Hepatocyte (in vitro differentiated cells): ENCODE results near the gene HARS2. TPM values are rescaled to one million over a fixed set of nuclear protein-coding genes. Genes with fewer than 3 reads are reported as not detected.
A peak's percentile ranks its signal among the peaks of the same experiment; 100 is the strongest.

Experiments
- DNase-seq: peaks from one replicate; pipeline ENCODE4 v3.0.0-alpha.2; 2016; ENCODE audit warnings: low spot score
- H2AFZ ChIP-seq: fragments of 200-600 bp; sonication (generic); 2 replicates; pipeline ENCODE4 v1.6.0; 2016; ENCODE audit warnings: antibody characterized with exemption, mild to moderate bottlenecking
- H3K27ac ChIP-seq: fragments of 200-600 bp; sonication (generic); 2 replicates; pipeline ENCODE4 v1.5.1; 2016; ENCODE audit warnings: mild to moderate bottlenecking
- H3K27me3 ChIP-seq: fragments of 200-600 bp; sonication (generic); 2 replicates; pipeline ENCODE4 v1.6.1; 2016
- H3K36me3 ChIP-seq: fragments of 200-600 bp; sonication (generic); replicated peaks from 2 replicates; pipeline ENCODE4 v1.5.1; 2016; ENCODE audit warnings: low read depth; ENCODE audit not compliant: insufficient read depth
- H3K4me1 ChIP-seq: fragments of 200-600 bp; sonication (generic); 2 replicates; pipeline ENCODE4 v1.5.1; 2016; ENCODE audit warnings: mild to moderate bottlenecking, moderate library complexity; ENCODE audit not compliant: insufficient read depth
- H3K4me2 ChIP-seq: fragments of 200-600 bp; sonication (generic); 2 replicates; pipeline ENCODE4 v1.6.0; 2016
- H3K4me3 ChIP-seq: fragments of 200-600 bp; sonication (generic); 2 replicates; pipeline ENCODE4 v1.5.1; 2016; ENCODE audit warnings: mild to moderate bottlenecking
- H3K79me2 ChIP-seq: fragments of 200-600 bp; sonication (generic); 2 replicates; pipeline ENCODE4 v1.6.0; 2017; ENCODE audit warnings: mild to moderate bottlenecking
- H3K9me2 ChIP-seq: fragments of 200-600 bp; sonication (generic); replicated peaks from 2 replicates; pipeline ENCODE4 v1.6.0; 2017; ENCODE audit warnings: mild to moderate bottlenecking; ENCODE audit not compliant: insufficient read depth
- H3K9me3 ChIP-seq: fragments of 200-600 bp; sonication (generic); 2 replicates; pipeline ENCODE4 v1.5.1; 2016; ENCODE audit warnings: low read depth, mild to moderate bottlenecking
- H4K20me1 ChIP-seq: fragments of 200-600 bp; sonication (generic); 2 replicates; pipeline ENCODE4 v1.6.0; 2016; ENCODE audit warnings: mild to moderate bottlenecking; ENCODE audit not compliant: insufficient read depth, poor library complexity, severe bottlenecking
- CTCF ChIP-seq: fragments of 200-600 bp; sonication (generic); IDR thresholded peaks from 2 replicates; pipeline ENCODE4 v1.5.1; 2016; ENCODE audit warnings: antibody characterized with exemption, mild to moderate bottlenecking; ENCODE audit not compliant: poor library complexity
- EZH2 ChIP-seq: fragments of 200-600 bp; sonication (generic); IDR thresholded peaks from 2 replicates; pipeline ENCODE4 v1.6.1; 2016; ENCODE audit warnings: antibody characterized with exemption, mild to moderate bottlenecking, borderline replicate concordance
- EZH2phosphoT487 ChIP-seq: fragments of 200-600 bp; sonication (generic); IDR thresholded peaks from one replicate; pipeline ENCODE4 v1.6.1; 2018; ENCODE audit warnings: antibody characterized with exemption, mild to moderate bottlenecking, low read depth, moderate library complexity; ENCODE audit not compliant: unreplicated experiment, severe bottlenecking
- WGBS: methylation state at CpG from one replicate; pipeline ENCODE4 v1.1.6; 2016; ENCODE audit warnings: low lambda C conversion rate; ENCODE audit errors: missing lambda C conversion rate; 5-methylcytosine and 5-hydroxymethylcytosine counted together
- polyA plus RNA-seq: library from polyadenylated mRNA; unstranded; fragments of >200 nt; fragmentation: Nextera tagmentation; extraction: Ambion mirVana; gene quantifications from 2 replicates; pipeline ENCODE4 v1.2.1, GENCODE V29; 2016
- total RNA-seq: library from RNA; depleted of rRNA; stranded (reverse); fragments of >200 nt; gene quantifications from 2 replicates; pipeline ENCODE4 v1.2.3, GENCODE V29; 2014

HARS2 gene
- total RNA-seq (22.8 and 26.9 TPM in 2 replicates), polyA plus RNA-seq (28.6 and 32.3 TPM in 2 replicates)

- Histone ChIP-seq H3K27ac (peak within 1 kb of the TSS; percentile 89), H3K79me2 (peaks cover 61% of the 10 kb centered on the region), H3K36me3 (no peaks in the 10 kb centered on the region), H3K9me3 (no peaks in the 10 kb centered on the region), H3K4me2 (peak within 1 kb of the TSS; percentile 96), H3K9me2 (no peaks in the 10 kb centered on the region), H3K4me1 (peaks cover 20% of the 10 kb centered on the region), H3K27me3 (no peaks in the 10 kb centered on the region), H2AFZ (peak within 1 kb of the TSS; percentile 75), H4K20me1 (no peaks in the 10 kb centered on the region), H3K4me3 (peak within 1 kb of the TSS; percentile 75)
- WGBS: 1% methylated on average over 58 of the region's 61 CpGs
- DNase-seq: peak; percentile 95
- TF ChIP-seq EZH2: no peak
- no peak for TF ChIP-seq EZH2phosphoT487
- no peak for TF ChIP-seq CTCF
Measured at GRCh38 chr5:140690941-140691924, at the start of gene HARS2, which contains the start of gene HARS1. Gene HARS2, plus strand, starts transcription at chr5:140691455. Its CDS starts 194 bp downstream, at chr5:140691649. Gene HARS1, minus strand, starts transcription at chr5:140691370. Its CDS starts 66 bp downstream, at chr5:140691304.

DNA sequence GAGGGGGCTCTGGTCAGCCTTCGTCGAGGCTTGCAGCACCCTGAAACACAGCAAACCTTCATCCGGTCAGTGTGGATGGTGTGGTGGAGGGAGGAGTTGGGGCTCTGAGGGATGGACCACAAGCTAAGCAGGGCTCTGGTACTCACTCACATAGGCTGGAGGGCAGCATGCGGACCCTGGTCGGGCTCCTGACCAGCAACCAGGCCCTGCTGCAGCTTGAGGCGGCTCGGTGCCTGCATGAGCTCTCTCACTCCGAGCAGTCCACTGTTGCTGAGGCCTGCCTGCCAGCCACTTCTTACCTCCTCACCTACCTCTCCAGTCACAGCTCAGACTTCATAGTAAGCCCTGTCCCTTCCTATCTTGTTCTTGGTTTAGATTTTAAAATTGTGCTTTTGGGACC, 49.5 kb upstream of the HARS2 start:
- Histone ChIP-seq H3K27ac (no peak overlapping the region), H2AFZ (no peak overlapping the region), H3K9me3 (no peaks in the 10 kb centered on the region), H3K36me3 (no peaks in the 10 kb centered on the region), H3K4me1 (peaks cover 5% of the 10 kb centered on the region), H4K20me1 (no peaks in the 10 kb centered on the region), H3K4me2 (no peak overlapping the region), H3K79me2 (peaks cover 31% of the 10 kb centered on the region), H3K9me2 (no peaks in the 10 kb centered on the region), H3K27me3 (no peaks in the 10 kb centered on the region), H3K4me3 (no peak overlapping the region)
- no peak for DNase-seq
- WGBS: 95% methylated on average over 8 of the region's 8 CpGs
- TF ChIP-seq CTCF (no peak), EZH2 (no peak), EZH2phosphoT487 (no peak)

- TF ChIP-seq EZH2phosphoT487: no peak
- TF ChIP-seq EZH2: no peak
- TF ChIP-seq CTCF: no peak
- H3K9me2 ChIP-seq: no peaks in the 10 kb centered on the region
- H3K79me2 ChIP-seq: peaks cover 35% of the 10 kb centered on the region
- H3K36me3 ChIP-seq: no peaks in the 10 kb centered on the region
- no peak for DNase-seq
- H2AFZ ChIP-seq: no peak overlapping the region
- H3K9me3 ChIP-seq: no peaks in the 10 kb centered on the region
- WGBS: 92% methylated on average over 3 of the region's 3 CpGs
- no peaks in the 10 kb centered on the region for H3K27me3 ChIP-seq
- H3K4me3 ChIP-seq: no peak overlapping the region
- no peaks in the 10 kb centered on the region for H4K20me1 ChIP-seq
- H3K27ac ChIP-seq: no peak overlapping the region
- peaks cover 5% of the 10 kb centered on the region for H3K4me1 ChIP-seq
- H3K4me2 ChIP-seq: no peak overlapping the region
Measured at GRCh38 chr5:140642718-140643117, 48.5 kb upstream of the HARS2 start.
